Spinal cord (tissue), 10 donors: ENCODE data around the gene SHC3. TPM values are rescaled to one million over a fixed set of nuclear protein-coding genes. Genes with fewer than 3 reads are reported as not detected.
A peak's percentile ranks its signal among the peaks of the same experiment; 100 is the strongest.

Experiments used
- DNase-seq, 6 donors: peaks; one replicate each; pipeline versions ENCODE4 v3.0.0 to v3.0.0-alpha.2; 2013 to 2015; ENCODE audit warnings: low spot score in 6 of 6, low read depth in 4 of 6
- H3K27ac ChIP-seq: one replicate; pipeline ENCODE4 v1.5.1; 2013; ENCODE audit warnings: low read depth, low read length, control low read depth
- H3K27me3 ChIP-seq: one replicate; pipeline ENCODE4 v1.6.1; 2013; ENCODE audit warnings: low read length; ENCODE audit not compliant: control insufficient read depth, insufficient read depth
- H3K36me3 ChIP-seq: one replicate; pipeline ENCODE4 v1.6.1; 2013; ENCODE audit warnings: low read length; ENCODE audit not compliant: control insufficient read depth, insufficient read depth
- H3K4me1 ChIP-seq: one replicate; pipeline ENCODE4 v1.6.1; 2013; ENCODE audit warnings: low read length; ENCODE audit not compliant: control insufficient read depth, insufficient read depth
- H3K4me3 ChIP-seq: one replicate; pipeline ENCODE4 v1.5.1; 2013; ENCODE audit warnings: low read depth, low read length, control low read depth
- H3K9me3 ChIP-seq: one replicate; pipeline ENCODE4 v1.6.1; 2013; ENCODE audit warnings: low read length; ENCODE audit not compliant: control insufficient read depth, insufficient read depth
- WGBS: methylation state at CpG from one replicate; pipeline ENCODE4 v1.1.5; 2013; ENCODE audit warnings: missing lambda C conversion rate; ENCODE audit not compliant: insufficient coverage; 5-methylcytosine and 5-hydroxymethylcytosine counted together
- polyA plus RNA-seq, 2 donors: library from polyadenylated mRNA; unstranded; fragments of 120-200 nt; gene quantifications; one replicate each; pipeline ENCODE4 v1.2.1, GENCODE V29; 2013; ENCODE audit not compliant: insufficient read length in 2 of 2
- total RNA-seq, 2 donors: library from RNA; depleted of rRNA in 1 of 2; stranded (reverse); fragments of 120-200 nt in 1 of 2; fragments of >200 nt in 1 of 2; gene quantifications; one replicate each; pipeline versions ENCODE4 v1.2.3 to v1.2.4, GENCODE V29; 2013 to 2014
- donor health status: healthy.

The SHC3 gene
- total and polyA plus RNA-seq, 4 donors, result 15.5 to 50.3 (median 30.1) TPM

- Histone ChIP-seq H3K9me3 (no peaks in the 10 kb centered on the region), H3K27me3 (peaks cover 9% of the 10 kb centered on the region), H3K4me3 (peak overlapping the region; percentile 72), H3K4me1 (peaks cover 39% of the 10 kb centered on the region), H3K27ac (peak overlapping the region; percentile 70), H3K36me3 (peaks cover 2% of the 10 kb centered on the region)
- 2% methylated on average over 21 of the region's 21 CpGs for WGBS
- peak in 2 of 6 donors; percentile 54 to 77 for DNase-seq
These were observed 187.9 kb downstream of the SHC3 start for GRCh38 chr9:88990729-88991065.

GRCh38 chr9:88990041-88990728 is 188.4 kb downstream of the SHC3 start:
- DNase-seq, result no peak
- H3K4me3 ChIP-seq, result peak overlapping the region; percentile 72
- peak overlapping the region; percentile 70 for H3K27ac ChIP-seq
- H3K27me3 ChIP-seq, result peaks cover 8% of the 10 kb centered on the region
- no peaks in the 10 kb centered on the region for H3K9me3 ChIP-seq
- H3K36me3 ChIP-seq, result peaks cover 2% of the 10 kb centered on the region
- 50% methylated on average over 23 of the region's 25 CpGs for WGBS
- H3K4me1 ChIP-seq, result peaks cover 39% of the 10 kb centered on the region

GRCh38 chr9:88988796-88989641 is 189.6 kb downstream of the SHC3 start:
- peaks cover 1% of the 10 kb centered on the region for H3K36me3 ChIP-seq
- DNase-seq, result no peak
- H3K27ac ChIP-seq, result no peak overlapping the region
- no peak overlapping the region for H3K4me3 ChIP-seq
- H3K9me3 ChIP-seq, result no peaks in the 10 kb centered on the region
- 36% methylated on average over 2 of the region's 7 CpGs for WGBS
- peaks cover 31% of the 10 kb centered on the region for H3K4me1 ChIP-seq
- peaks cover 8% of the 10 kb centered on the region for H3K27me3 ChIP-seq

GRCh38 chr9:88987661-88988060 is 191.0 kb downstream of the SHC3 start:
- WGBS, result 70% methylated on average over 3 of the region's 4 CpGs
- Histone ChIP-seq H3K36me3 (no peaks in the 10 kb centered on the region), H3K9me3 (no peaks in the 10 kb centered on the region), H3K4me1 (peaks cover 26% of the 10 kb centered on the region), H3K27me3 (peaks cover 5% of the 10 kb centered on the region), H3K27ac (no peak overlapping the region), H3K4me3 (no peak overlapping the region)
- DNase-seq, result no peak

GRCh38 chr9:88986776-88987175 is 191.8 kb downstream of the SHC3 start:
- Histone ChIP-seq H3K9me3 (no peaks in the 10 kb centered on the region), H3K27ac (no peak overlapping the region), H3K4me1 (peaks cover 22% of the 10 kb centered on the region), H3K36me3 (no peaks in the 10 kb centered on the region), H3K27me3 (no peaks in the 10 kb centered on the region), H3K4me3 (no peak overlapping the region)
- no CpG with 5 or more reads among the region's 3 CpGs for WGBS
- DNase-seq, result no peak

- no CpG with 5 or more reads among the region's 2 CpGs for WGBS
- no peaks in the 10 kb centered on the region for H3K36me3 ChIP-seq
- H3K27me3 ChIP-seq, result no peaks in the 10 kb centered on the region
- peaks cover 4% of the 10 kb centered on the region for H3K9me3 ChIP-seq
- DNase-seq, result no peak
- H3K27ac ChIP-seq, result no peak overlapping the region
- H3K4me1 ChIP-seq, result peaks cover 14% of the 10 kb centered on the region
- no peak overlapping the region for H3K4me3 ChIP-seq
These were observed 193.0 kb downstream of the SHC3 start for GRCh38 chr9:88985616-88986015.

- H3K27ac ChIP-seq, result no peak overlapping the region
- H3K36me3 ChIP-seq, result no peaks in the 10 kb centered on the region
- H3K4me3 ChIP-seq, result no peak overlapping the region
- H3K4me1 ChIP-seq, result peaks cover 4% of the 10 kb centered on the region
- no peak for DNase-seq
- WGBS, result 80% methylated on average over 1 of the region's 4 CpGs
- H3K9me3 ChIP-seq, result peaks cover 5% of the 10 kb centered on the region
- no peaks in the 10 kb centered on the region for H3K27me3 ChIP-seq
These were observed 194.1 kb downstream of the SHC3 start for GRCh38 chr9:88984543-88984883.

- Histone ChIP-seq H3K27me3 (no peaks in the 10 kb centered on the region), H3K9me3 (peaks cover 5% of the 10 kb centered on the region), H3K4me3 (no peak overlapping the region), H3K4me1 (no peaks in the 10 kb centered on the region), H3K36me3 (no peaks in the 10 kb centered on the region), H3K27ac (no peak overlapping the region)
- no CpG with 5 or more reads among the region's 2 CpGs for WGBS
- DNase-seq, result no peak
These were observed 194.6 kb downstream of the SHC3 start for GRCh38 chr9:88983865-88984542.

- Histone ChIP-seq H3K4me1 (peaks cover 4% of the 10 kb centered on the region), H3K36me3 (no peaks in the 10 kb centered on the region), H3K4me3 (no peak overlapping the region), H3K27me3 (no peaks in the 10 kb centered on the region), H3K9me3 (peaks cover 5% of the 10 kb centered on the region), H3K27ac (no peak overlapping the region)
- DNase-seq, result peak in 1 of 6 donors; percentile 33
- WGBS, result no CpG with 5 or more reads among the region's 1 CpG
These were observed 197.8 kb downstream of the SHC3 start for GRCh38 chr9:88980740-88981203.
